ENCODE measurements around the gene RAD51B. TPM values are rescaled to one million over a fixed set of nuclear protein-coding genes. Genes with fewer than 3 reads are reported as not detected.

RAD51B gene
- total and polyA plus RNA-seq, 2 of the 13 experiments (the other 11 are each of a cell fraction or from before 2014, with no cell fraction given) = 7.0 to 9.5 TPM

DNA sequence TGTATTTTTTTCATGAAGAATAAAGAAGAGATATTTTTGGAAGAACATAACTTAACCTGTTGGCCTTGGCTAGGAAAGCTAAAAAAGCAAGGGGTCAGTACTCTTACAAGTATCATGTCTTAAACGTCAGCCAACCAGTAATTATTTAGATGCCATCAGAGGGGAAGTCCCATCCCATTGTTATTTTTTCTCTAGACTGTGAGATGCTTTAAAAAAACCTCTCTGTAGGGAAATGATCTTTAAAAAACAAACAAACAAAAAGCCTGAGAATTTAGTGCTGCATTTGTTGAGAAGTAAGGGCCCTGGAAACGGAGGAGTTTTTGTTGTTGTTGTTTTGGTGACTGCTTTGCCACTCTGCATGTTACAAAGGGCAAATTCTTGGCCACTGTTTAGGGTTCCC lies 499.2 kb downstream of the RAD51B start:
- H3K27ac ChIP-seq (ENCODE audit: extremely low read length, insufficient read depth, low read length) = no peak overlapping the region
- H3K79me2 ChIP-seq (ENCODE audit: insufficient read depth, low read length) = no peaks in the 10 kb centered on the region
- in situ Hi-C loops (cut with HindIII; ENCODE audit: extremely low pct_ligation_motif_present, low pct_unique_long_range_greater_than_20kb) = no loop called here
- H3K4me3 ChIP-seq (replicated peaks in 1 of 3; ENCODE audit: insufficient read depth in 1 of 3, low read depth in 2 of 3, low read length in 3 of 3) = no peak overlapping the region
- no peaks in the 10 kb centered on the region for H3K36me3 ChIP-seq (replicated peaks in 1 of 2; ENCODE audit: control insufficient read depth in 1 of 2, insufficient read depth in 2 of 2, low read length in 2 of 2)
- FAIRE-seq (no peak), ATAC-seq (no peak), DNase-seq (ENCODE audit: low spot score) (no peak)
- peaks cover 49% of the 10 kb centered on the region for H3K4me1 ChIP-seq (ENCODE audit: insufficient read depth, low read length)
- ChIA-PET CTCF (ENCODE audit: low intra/inter-chr PET ratio, low total read pairs) (no interaction called here), POLR2A (no interaction called here)
- 96% methylated on average over 2 of the region's 2 CpGs for WGBS (ENCODE audit: low lambda C conversion rate)
- H2AFZ ChIP-seq (ENCODE audit: low read length) = no peak overlapping the region
- no peak overlapping the region for H3K4me2 ChIP-seq (ENCODE audit: low read depth, low read length)
- intact Hi-C loops (cut with micrococcal nuclease; ENCODE audit: unreplicated experiment) = no loop called here
- H3K9ac ChIP-seq (ENCODE audit: insufficient read depth, low read depth, low read length) = no peak overlapping the region
- no peaks in the 10 kb centered on the region for H4K20me1 ChIP-seq (ENCODE audit: insufficient read depth, low read length)
- no peaks in the 10 kb centered on the region for H3K27me3 ChIP-seq (ENCODE audit: control insufficient read depth in 1 of 2, insufficient read depth in 2 of 2, low read length in 2 of 2)
- TF ChIP-seq CCDC6 (CRISPR knock-in tag; IDR thresholded peaks at IDR 0.05) (no peak), ZSCAN25 (CRISPR knock-in tag; IDR thresholded peaks at IDR 0.05) (no peak), NFIC (IDR thresholded peaks at IDR 0.05; ENCODE audit: low read length) (no peak), RBFOX2 (IDR thresholded peaks at IDR 0.05; ENCODE audit: low read depth, low read length) (no peak), U2AF1 (optimal IDR thresholded peaks at IDR 0.05; ENCODE audit: low read depth, low read length) (no peak), MAZ (IDR thresholded peaks at IDR 0.05; ENCODE audit: borderline replicate concordance, low read depth, low read length) (no peak), MAZ (CRISPR knock-in tag; IDR thresholded peaks at IDR 0.05; ENCODE audit: low read depth) (no peak), ZNF274 (CRISPR knock-in tag; IDR thresholded peaks at IDR 0.05) (no peak), HDAC2 (CRISPR knock-in tag; IDR thresholded peaks at IDR 0.05) (no peak), NFKB2 (CRISPR knock-in tag; IDR thresholded peaks at IDR 0.05; ENCODE audit: borderline replicate concordance) (no peak), AGO2 (optimal IDR thresholded peaks at IDR 0.05; ENCODE audit: low read depth, low read length) (no peak), ZNF572 (CRISPR knock-in tag; IDR thresholded peaks at IDR 0.05) (no peak)
- TF ChIP-seq, protein P1, sequence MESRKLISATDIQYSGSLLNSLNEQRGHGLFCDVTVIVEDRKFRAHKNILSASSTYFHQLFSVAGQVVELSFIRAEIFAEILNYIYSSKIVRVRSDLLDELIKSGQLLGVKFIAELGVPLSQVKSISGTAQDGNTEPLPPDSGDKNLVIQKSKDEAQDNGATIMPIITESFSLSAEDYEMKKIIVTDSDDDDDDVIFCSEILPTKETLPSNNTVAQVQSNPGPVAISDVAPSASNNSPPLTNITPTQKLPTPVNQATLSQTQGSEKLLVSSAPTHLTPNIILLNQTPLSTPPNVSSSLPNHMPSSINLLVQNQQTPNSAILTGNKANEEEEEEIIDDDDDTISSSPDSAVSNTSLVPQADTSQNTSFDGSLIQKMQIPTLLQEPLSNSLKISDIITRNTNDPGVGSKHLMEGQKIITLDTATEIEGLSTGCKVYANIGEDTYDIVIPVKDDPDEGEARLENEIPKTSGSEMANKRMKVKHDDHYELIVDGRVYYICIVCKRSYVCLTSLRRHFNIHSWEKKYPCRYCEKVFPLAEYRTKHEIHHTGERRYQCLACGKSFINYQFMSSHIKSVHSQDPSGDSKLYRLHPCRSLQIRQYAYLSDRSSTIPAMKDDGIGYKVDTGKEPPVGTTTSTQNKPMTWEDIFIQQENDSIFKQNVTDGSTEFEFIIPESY (CRISPR knock-in tag; IDR thresholded peaks at IDR 0.05) = no peak
- TF ChIP-seq, protein P2, sequence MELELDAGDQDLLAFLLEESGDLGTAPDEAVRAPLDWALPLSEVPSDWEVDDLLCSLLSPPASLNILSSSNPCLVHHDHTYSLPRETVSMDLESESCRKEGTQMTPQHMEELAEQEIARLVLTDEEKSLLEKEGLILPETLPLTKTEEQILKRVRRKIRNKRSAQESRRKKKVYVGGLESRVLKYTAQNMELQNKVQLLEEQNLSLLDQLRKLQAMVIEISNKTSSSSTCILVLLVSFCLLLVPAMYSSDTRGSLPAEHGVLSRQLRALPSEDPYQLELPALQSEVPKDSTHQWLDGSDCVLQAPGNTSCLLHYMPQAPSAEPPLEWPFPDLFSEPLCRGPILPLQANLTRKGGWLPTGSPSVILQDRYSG (CRISPR knock-in tag; IDR thresholded peaks at IDR 0.05) = no peak
- TF ChIP-seq, protein P3, sequence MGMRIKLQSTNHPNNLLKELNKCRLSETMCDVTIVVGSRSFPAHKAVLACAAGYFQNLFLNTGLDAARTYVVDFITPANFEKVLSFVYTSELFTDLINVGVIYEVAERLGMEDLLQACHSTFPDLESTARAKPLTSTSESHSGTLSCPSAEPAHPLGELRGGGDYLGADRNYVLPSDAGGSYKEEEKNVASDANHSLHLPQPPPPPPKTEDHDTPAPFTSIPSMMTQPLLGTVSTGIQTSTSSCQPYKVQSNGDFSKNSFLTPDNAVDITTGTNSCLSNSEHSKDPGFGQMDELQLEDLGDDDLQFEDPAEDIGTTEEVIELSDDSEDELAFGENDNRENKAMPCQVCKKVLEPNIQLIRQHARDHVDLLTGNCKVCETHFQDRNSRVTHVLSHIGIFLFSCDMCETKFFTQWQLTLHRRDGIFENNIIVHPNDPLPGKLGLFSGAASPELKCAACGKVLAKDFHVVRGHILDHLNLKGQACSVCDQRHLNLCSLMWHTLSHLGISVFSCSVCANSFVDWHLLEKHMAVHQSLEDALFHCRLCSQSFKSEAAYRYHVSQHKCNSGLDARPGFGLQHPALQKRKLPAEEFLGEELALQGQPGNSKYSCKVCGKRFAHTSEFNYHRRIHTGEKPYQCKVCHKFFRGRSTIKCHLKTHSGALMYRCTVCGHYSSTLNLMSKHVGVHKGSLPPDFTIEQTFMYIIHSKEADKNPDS (CRISPR knock-in tag; IDR thresholded peaks at IDR 0.05) = no peak
- H3K9me3 ChIP-seq (ENCODE audit: low read length) = no peaks in the 10 kb centered on the region
- BruUV-seq (replicated peaks) = no TSS peak

All from HepG2 (cell line).